ENCODE measurements around the gene COMMD4.

DNA sequence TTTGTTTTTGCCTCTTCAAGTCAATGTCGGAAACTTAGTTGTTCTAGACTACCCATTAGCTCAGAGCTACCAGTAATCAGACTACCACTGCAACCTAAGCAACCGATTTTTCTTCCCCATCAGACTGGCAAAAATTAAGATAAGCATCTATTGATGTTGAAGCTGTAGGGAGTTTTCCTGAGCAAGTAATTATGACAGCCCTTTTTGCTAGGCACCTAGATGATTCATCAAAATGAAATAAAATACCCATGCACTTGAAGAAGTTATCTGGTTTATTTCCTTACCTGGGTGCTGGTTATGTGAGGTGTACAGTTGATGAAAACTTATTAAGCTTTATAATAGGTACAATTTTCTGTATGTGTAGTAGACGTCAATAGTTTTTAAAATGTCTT, 554 bp upstream of the COMMD4 start:
- no peak for TF ChIP-seq CTCF (IDR thresholded peaks at IDR 0.05)
- no peak for TF ChIP-seq EP300 (IDR thresholded peaks at IDR 0.05)
